Stimulated activated CD4-positive, alpha-beta T cell treated with anti-CD3 and anti-CD28 coated beads, Interleukin-1b, Interleukin-23, amount 100 ng/mL, for 4 hours (primary cell): Measurements from ENCODE around the gene KCNG4.

Experiments used
- DNase-seq, 2 donors: peaks; one replicate each; pipeline ENCODE4 v3.0.0-alpha.2; 2020; ENCODE audit warnings: low read depth in 2 of 2

Gene KCNG4

GRCh38 chr16:84239909-84240308, at the start of gene KCNG4:
Gene KCNG4, minus strand, starts transcription at chr16:84240012. Its CDS starts 2,527 bp downstream, at chr16:84237485.
- DNase-seq, result no peak

- DNase-seq, result no peak
Measured at GRCh38 chr16:84288902-84289301, 49.1 kb upstream of the KCNG4 start.

- no peak for DNase-seq
Measured at GRCh38 chr16:84286578-84287240, 46.9 kb upstream of the KCNG4 start.

- DNase-seq, result no peak
Measured at GRCh38 chr16:84284154-84284722, 44.4 kb upstream of the KCNG4 start.

GRCh38 chr16:84283314-84284153, 43.7 kb upstream of the KCNG4 start:
- no peak for DNase-seq

- no peak for DNase-seq
Measured at GRCh38 chr16:84282533-84282932, 42.7 kb upstream of the KCNG4 start.

GRCh38 chr16:84281074-84281473, 41.3 kb upstream of the KCNG4 start:
- DNase-seq, result no peak

GRCh38 chr16:84279881-84280280, 40.1 kb upstream of the KCNG4 start:
- DNase-seq, result no peak

GRCh38 chr16:84278968-84279367, 39.2 kb upstream of the KCNG4 start:
- DNase-seq, result no peak

GRCh38 chr16:84278333-84278732, 38.5 kb upstream of the KCNG4 start:
- no peak for DNase-seq

GRCh38 chr16:84277244-84277823, 37.5 kb upstream of the KCNG4 start:
- peak; percentile 60 to 64 for DNase-seq

- DNase-seq, result no peak
Measured at GRCh38 chr16:84275585-84276151, 35.9 kb upstream of the KCNG4 start.

- no peak for DNase-seq
Measured at GRCh38 chr16:84274515-84274914, 34.7 kb upstream of the KCNG4 start.

GRCh38 chr16:84272740-84273320, 33.0 kb upstream of the KCNG4 start:
- DNase-seq, result no peak

GRCh38 chr16:84271866-84272265, 32.1 kb upstream of the KCNG4 start:
- no peak for DNase-seq

- no peak for DNase-seq
Measured at GRCh38 chr16:84271037-84271436, 31.2 kb upstream of the KCNG4 start.

GRCh38 chr16:84270531-84270930, 30.7 kb upstream of the KCNG4 start:
- DNase-seq, result no peak

- DNase-seq, result no peak
Measured at GRCh38 chr16:84270071-84270470, 30.3 kb upstream of the KCNG4 start.

- no peak for DNase-seq
Measured at GRCh38 chr16:84268291-84269040, 28.7 kb upstream of the KCNG4 start.

GRCh38 chr16:84267380-84267779, 27.6 kb upstream of the KCNG4 start:
- DNase-seq, result no peak

GRCh38 chr16:84266451-84266850, 26.6 kb upstream of the KCNG4 start:
- DNase-seq, result no peak
